H1 (cell line): Measurements from ENCODE around the gene KLK7. TPM values are rescaled to one million over a fixed set of nuclear protein-coding genes. Genes with fewer than 3 reads are reported as not detected.
A peak's percentile ranks its signal among the peaks of the same experiment; 100 is the strongest.

Experiments
- CTCF ChIA-PET: fragments of 300-600 bp; sonication (Branson Sonifier 250); formaldehyde crosslinking; loops from one replicate; lab custom pipeline; 2021; ENCODE audit not compliant: partially characterized antibody; lab: Charles Lee
- POLR2A ChIA-PET: fragments of 300-600 bp; sonication (Branson Sonifier 250); formaldehyde crosslinking; loops from one replicate; lab custom pipeline; 2021; ENCODE audit warnings: inconsistent platforms; ENCODE audit not compliant: partially characterized antibody; lab: Charles Lee
- DNase-seq, 2 experiments: peaks; one replicate each; pipeline versions ENCODE4 v3.0.0 to v3.0.0-alpha.2; 2010 to 2022; ENCODE audit warnings: low spot score in 2 of 2, low read depth in 1 of 2, mixed read lengths in 1 of 2
- FAIRE-seq: peaks from 2 replicates; lab custom pipeline; 2011; peaks lifted over from hg19 to GRCh38; lab: Jason Lieb, UNC
- H2AFZ ChIP-seq: 2 replicates; pipeline ENCODE4 v1.8.1; 2012; ENCODE audit warnings: low read length, inconsistent platforms
- H2AK5ac ChIP-seq: 2 replicates; pipeline ENCODE4 v1.6.1; 2013; ENCODE audit warnings: low read depth, low read length
- H2BK120ac ChIP-seq: replicated peaks from 2 replicates; pipeline ENCODE3; 2013; ENCODE audit warnings: low read depth, low read length, inconsistent platforms
- H2BK12ac ChIP-seq: 2 replicates; pipeline ENCODE4 v1.6.1; 2013; ENCODE audit warnings: low read depth, low read length
- H2BK15ac ChIP-seq: 2 replicates; pipeline ENCODE4 v1.6.1; 2013; ENCODE audit warnings: low read length
- H2BK20ac ChIP-seq: 2 replicates; pipeline ENCODE4 v1.6.1; 2013; ENCODE audit warnings: low read length
- H2BK5ac ChIP-seq: 2 replicates; pipeline ENCODE4 v1.6.1; 2013; ENCODE audit warnings: low read depth, low read length
- H3K14ac ChIP-seq: 2 replicates; pipeline ENCODE4 v1.6.1; 2013; ENCODE audit warnings: inconsistent platforms; ENCODE audit not compliant: insufficient read length
- H3K18ac ChIP-seq: 2 replicates; pipeline ENCODE4 v1.6.1; 2013; ENCODE audit warnings: low read length; ENCODE audit errors: extremely low read depth
- H3K23ac ChIP-seq: 2 replicates; pipeline ENCODE4 v1.6.1; 2013; ENCODE audit warnings: inconsistent platforms; ENCODE audit not compliant: insufficient read length
- H3K23me2 ChIP-seq: 2 replicates; pipeline ENCODE4 v1.6.1; 2013; ENCODE audit warnings: low read depth, low read length
- H3K27ac ChIP-seq: 2 replicates; pipeline ENCODE4 v1.6.1; 2011; ENCODE audit warnings: low read depth, low read length, inconsistent platforms
- H3K27me3 ChIP-seq, 4 experiments: replicated peaks in 1 of 4; 1 replicate in 1 of 4; 2 replicates in 3 of 4; pipeline versions ENCODE4 v1.6.1 to v1.8.1; 2011 to 2013; ENCODE audit warnings: low read length in 3 of 4, mild to moderate bottlenecking in 3 of 4, inconsistent platforms in 2 of 4, mixed read lengths in 2 of 4, moderate library complexity in 1 of 4; ENCODE audit not compliant: control insufficient read depth in 3 of 4, insufficient read depth in 3 of 4; ENCODE audit errors: extremely low read depth in 1 of 4
- H3K36me3 ChIP-seq, 4 experiments: 2 replicates each; pipeline versions ENCODE4 v1.6.1 to v1.8.1; 2011 to 2013; ENCODE audit warnings: mild to moderate bottlenecking in 4 of 4, low read length in 3 of 4, moderate library complexity in 2 of 4, control low read depth in 1 of 4, inconsistent platforms in 1 of 4; ENCODE audit not compliant: insufficient read depth in 4 of 4, control insufficient read depth in 2 of 4
- H3K4ac ChIP-seq: replicated peaks from 2 replicates; pipeline ENCODE3; 2013; ENCODE audit warnings: low read length, low read depth, mixed read lengths, inconsistent platforms; ENCODE audit not compliant: insufficient read length
- H3K4me1 ChIP-seq, 4 experiments: replicated peaks in 1 of 4; 1 replicate in 1 of 4; 2 replicates in 3 of 4; pipeline versions ENCODE4 v1.6.1 to v1.8.1; 2011 to 2013; ENCODE audit warnings: low read length in 3 of 4, inconsistent platforms in 2 of 4, mixed read lengths in 1 of 4; ENCODE audit not compliant: insufficient read depth in 4 of 4, control insufficient read depth in 3 of 4
- H3K4me2 ChIP-seq, 2 experiments: 2 replicates each; pipeline versions ENCODE4 v1.6.1 to v1.8.1; 2011 to 2013; ENCODE audit warnings: low read depth in 2 of 2, low read length in 2 of 2, control low read depth in 1 of 2, inconsistent platforms in 1 of 2, mild to moderate bottlenecking in 1 of 2; ENCODE audit not compliant: insufficient read depth in 1 of 2
- H3K4me3 ChIP-seq, 4 experiments: fragments of 200-600, 300-600 bp in 1 of 4; sonication (generic), shearing (Covaris generic), sonication (Bioruptor Twin) in 1 of 4; 2 replicates each; pipeline versions ENCODE4 v1.5.1 to v1.8.1; 2011 to 2016; ENCODE audit warnings: low read length in 4 of 4, low read depth in 3 of 4, control low read depth in 2 of 4, inconsistent platforms in 2 of 4, mild to moderate bottlenecking in 2 of 4, mixed read lengths in 1 of 4, moderate library complexity in 1 of 4; ENCODE audit not compliant: insufficient read depth in 2 of 4; ENCODE audit errors: extremely low read depth in 1 of 4
- H3K56ac ChIP-seq: replicated peaks from 2 replicates; pipeline ENCODE3; 2013; ENCODE audit warnings: low read depth, mild to moderate bottlenecking, mixed read lengths, low read length, inconsistent platforms; ENCODE audit not compliant: insufficient read length
- H3K79me1 ChIP-seq: 2 replicates; pipeline ENCODE4 v1.6.1; 2013; ENCODE audit warnings: low read depth, low read length, control low read depth
- H3K79me2 ChIP-seq, 2 experiments: 2 replicates each; pipeline versions ENCODE4 v1.6.1 to v1.8.1; 2012 to 2013; ENCODE audit warnings: low read length in 2 of 2, mild to moderate bottlenecking in 2 of 2, inconsistent platforms in 1 of 2; ENCODE audit not compliant: insufficient read depth in 2 of 2, control insufficient read depth in 1 of 2
- H3K9ac ChIP-seq, 4 experiments: replicated peaks in 1 of 4; 1 replicate in 1 of 4; 2 replicates in 3 of 4; pipeline versions ENCODE4 v1.6.1 to v1.8.1; 2011 to 2013; ENCODE audit warnings: low read depth in 3 of 4, low read length in 3 of 4, control low read depth in 2 of 4, mild to moderate bottlenecking in 2 of 4, moderate library complexity in 2 of 4, inconsistent platforms in 1 of 4; ENCODE audit errors: extremely low read depth in 1 of 4
- H3K9me3 ChIP-seq, 2 experiments: 2 replicates each; pipeline versions ENCODE4 v1.6.1 to v1.8.1; 2012 to 2013; ENCODE audit warnings: mild to moderate bottlenecking in 2 of 2, moderate library complexity in 2 of 2, control low read depth in 1 of 2, inconsistent platforms in 1 of 2, low read depth in 1 of 2, low read length in 1 of 2, mixed read lengths in 1 of 2; ENCODE audit not compliant: insufficient read depth in 2 of 2
- H4K20me1 ChIP-seq, 2 experiments: replicated peaks in 1 of 2; 2 replicates each; pipeline versions ENCODE3 to v1.8.1; 2011 to 2013; ENCODE audit warnings: inconsistent platforms in 2 of 2, low read length in 2 of 2, mild to moderate bottlenecking in 1 of 2; ENCODE audit not compliant: insufficient read depth in 2 of 2, control insufficient read depth in 1 of 2
- H4K5ac ChIP-seq: 2 replicates; pipeline ENCODE4 v1.6.1; 2013; ENCODE audit warnings: low read length, low read depth, mixed read lengths, inconsistent platforms; ENCODE audit not compliant: insufficient read length
- H4K8ac ChIP-seq: 2 replicates; pipeline ENCODE4 v1.8.0; 2013; ENCODE audit warnings: mild to moderate bottlenecking, moderate library complexity, low read length, inconsistent platforms; ENCODE audit not compliant: insufficient read depth; ENCODE audit errors: extremely low read depth
- H4K91ac ChIP-seq: replicated peaks from 2 replicates; pipeline ENCODE3; 2013; ENCODE audit warnings: low read length, mixed read lengths, inconsistent platforms; ENCODE audit not compliant: insufficient read length
- ASH2L ChIP-seq: fragments of 200-600, 300-600 bp; sonication (generic); IDR thresholded peaks from one replicate; pipeline ENCODE4 v1.7.1; 2017; ENCODE audit warnings: low read length
- CEBPB ChIP-seq: IDR thresholded peaks from 2 replicates; pipeline ENCODE4 v1.6.1; 2012; ENCODE audit warnings: low read depth, low read length
- EP300 ChIP-seq, 2 experiments: IDR thresholded peaks; 1 replicate in 1 of 2; 2 replicates in 1 of 2; pipeline ENCODE4 v1.6.1; 2011 to 2012; ENCODE audit warnings: low read depth in 2 of 2, low read length in 2 of 2, mild to moderate bottlenecking in 2 of 2, borderline replicate concordance in 1 of 2, inconsistent platforms in 1 of 2, moderate library complexity in 1 of 2
- FOSL1 ChIP-seq: IDR thresholded peaks from 2 replicates; pipeline ENCODE4 v1.6.1; 2011; ENCODE audit warnings: mild to moderate bottlenecking, low read depth, low read length, moderate library complexity; ENCODE audit not compliant: insufficient read depth
- NANOG ChIP-seq: IDR thresholded peaks from 2 replicates; pipeline ENCODE4 v1.6.1; 2011; ENCODE audit warnings: low read length, low read depth, mild to moderate bottlenecking, inconsistent platforms; ENCODE audit not compliant: insufficient read depth, poor library complexity, severe bottlenecking
- NRF1 ChIP-seq: IDR thresholded peaks from 2 replicates; pipeline ENCODE4 v1.6.1; 2011; ENCODE audit warnings: mild to moderate bottlenecking, low read depth, low read length, improper control_type of control experiment
- POU5F1 ChIP-seq: IDR thresholded peaks from 2 replicates; pipeline ENCODE4 v1.6.1; 2011; ENCODE audit warnings: low read depth, mild to moderate bottlenecking, low read length, moderate library complexity
- SRF ChIP-seq: IDR thresholded peaks from 2 replicates; pipeline ENCODE4 v1.6.1; 2011; ENCODE audit warnings: mild to moderate bottlenecking, low read depth, low read length, moderate library complexity
- WGBS, 2 experiments: shearing (Covaris generic) in 1 of 2; methylation state at CpG; one replicate each; pipeline versions ENCODE4 v1.1.6 to v1.1.7; 2013 to 2015; ENCODE audit warnings: low lambda C conversion rate in 2 of 2, mixed read lengths in 2 of 2, inconsistent platforms in 1 of 2, low coverage in 1 of 2, missing lambda C conversion rate in 1 of 2; ENCODE audit not compliant: insufficient replicate concordance in 2 of 2, insufficient coverage in 1 of 2, insufficient read length in 1 of 2; ENCODE audit errors: extremely low coverage in 1 of 2, missing lambda C conversion rate in 1 of 2; 5-methylcytosine and 5-hydroxymethylcytosine counted together
- polyA plus RNA-seq, 7 experiments: library from polyadenylated mRNA; depleted of rRNA in 3 of 7; stranded (reverse) in 5 of 7; unstranded in 2 of 7; fragments of >200 nt in 5 of 7; fragments of 200-250 nt in 2 of 7; gene quantifications; 1 replicate in 5 of 7; 2 replicates in 1 of 7; 4 replicates in 1 of 7; pipeline versions ENCODE4 v1.2.1 to v1.2.3, GENCODE V29; 2011 to 2013; ENCODE audit warnings: missing spikeins in 2 of 7, mixed read lengths in 2 of 7
- total RNA-seq: library from RNA; stranded (reverse); fragmentation: NEBNext Ultra II Directional; extraction: Animal tissue kit (Norgen Biotek cat#: 25700); gene quantifications from 2 replicates; pipeline ENCODE4 v1.2.1, GENCODE V29; 2021

KLK7 gene
- total and polyA plus RNA-seq, 2 of the 8 experiments (the other 6 are each of a cell fraction or from before 2014, with no cell fraction given), result 0.73 to 1.4 TPM

DNA sequence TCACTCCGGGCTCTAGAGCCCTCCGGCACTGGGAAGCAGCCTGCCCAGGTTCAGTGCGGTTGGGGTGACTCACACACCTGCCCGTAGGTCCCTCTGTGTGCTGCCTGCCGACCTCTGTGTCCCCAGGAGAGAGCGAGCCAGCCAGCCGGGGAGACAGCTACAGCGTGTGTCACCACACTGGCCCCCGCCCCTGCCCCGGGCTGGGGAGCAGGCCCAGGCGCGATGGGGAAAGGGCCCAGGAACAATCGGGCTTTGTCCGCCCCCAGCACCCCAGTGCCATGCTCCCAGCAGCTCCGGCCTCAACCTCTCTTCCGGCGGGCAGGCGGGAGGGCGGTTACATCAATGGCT lies 14.3 kb downstream of the KLK7 start, which contains the start of gene KLK6:
Gene KLK6 (minus strand): TSS at position 179 of the 348 bp plus-strand sequence. CDS start 1,487 bp downstream, outside the sequence.
- no peak within 1 kb of the TSS for H3K14ac ChIP-seq
- 0 out of 2 replicates have a peak within 1 kb of the TSS, but pooled peaks have one; percentile 81 for H2BK15ac ChIP-seq
- POLR2A ChIA-PET, result interaction anchor here (0.7 to 1.0 kb wide), 3 partner anchors 19 to 164 kb away, joined by 3 to 4 read pairs (median 3); no protein-coding TSS in a partner anchor
- peak within 1 kb of the TSS; percentile 58 for H2AFZ ChIP-seq
- H4K8ac ChIP-seq, result peak within 1 kb of the TSS; percentile 59
- DNase-seq (no peak), FAIRE-seq (no peak)
- H3K27me3 ChIP-seq, result no peaks in the 10 kb centered on the region
- H3K4ac ChIP-seq, result peak within 1 kb of the TSS; percentile 72
- 82% methylated on average over 18 of the region's 19 CpGs; no CpG with 5 or more reads in 1 of the 2 experiments for WGBS, 2 experiments
- peak within 1 kb of the TSS; percentile 84 for H4K91ac ChIP-seq
- no peak within 1 kb of the TSS for H2AK5ac ChIP-seq
- no peak within 1 kb of the TSS for H4K5ac ChIP-seq
- peak within 1 kb of the TSS; percentile 43; the same call in 1 of the 2 replicates for H2BK20ac ChIP-seq
- H3K4me2 ChIP-seq, result no peak within 1 kb of the TSS
- H3K23me2 ChIP-seq, result peaks cover 3% of the 10 kb centered on the region; the same call in 1 of the 2 replicates
- no peak within 1 kb of the TSS; a peak in 1 of 7 replicates for H3K9ac ChIP-seq
- CTCF ChIA-PET, result interaction anchor here (1.5 kb wide), 1 partner anchor 48 kb away, joined by 6 read pairs; no protein-coding TSS in a partner anchor
- peak within 1 kb of the TSS; percentile 68; the same call in 1 of the 2 replicates for H2BK12ac ChIP-seq
- no peaks in the 10 kb centered on the region for H3K36me3 ChIP-seq
- no peak within 1 kb of the TSS for H3K23ac ChIP-seq
- no peak within 1 kb of the TSS for H3K4me3 ChIP-seq
- peaks cover 0 to 19% (median 6%) of the 10 kb centered on the region in 4 experiments; a peak in 5 of 7 replicates for H3K4me1 ChIP-seq
- H3K79me1 ChIP-seq, result no peaks in the 10 kb centered on the region
- H2BK120ac ChIP-seq, result no peak within 1 kb of the TSS
- H3K9me3 ChIP-seq, result no peaks in the 10 kb centered on the region
- H3K56ac ChIP-seq, result no peak within 1 kb of the TSS
- no peak within 1 kb of the TSS; the same call in 1 of the 2 replicates for H2BK5ac ChIP-seq
- peak within 1 kb of the TSS; percentile 71 for H3K18ac ChIP-seq
- H3K79me2 ChIP-seq, result no peaks in the 10 kb centered on the region
- H3K27ac ChIP-seq, result no peak within 1 kb of the TSS
- H4K20me1 ChIP-seq, result no peaks in the 10 kb centered on the region
- TF ChIP-seq POU5F1 (no peak), EP300 (IDR thresholded peaks at IDR 0.05; ENCODE audit: borderline replicate concordance in 1 of 2, low read depth in 2 of 2, low read length in 2 of 2) (no peak), NANOG (no peak), FOSL1 (no peak), SRF (no peak), NRF1 (no peak), ASH2L (no peak), CEBPB (no peak)
